Lung (tissue), 12 donors: ENCODE measurements around the gene TTC31. TPM values are rescaled to one million over a fixed set of nuclear protein-coding genes. Genes with fewer than 3 reads are reported as not detected.

ENCODE experiments used
- ATAC-seq: fragments of 200-7000 bp; cut with Tn5 transposase; one replicate; pipeline ENCODE4 v1.9.1; 2020; ENCODE audit warnings: moderate number of reproducible peaks; ENCODE audit not compliant: insufficient read depth, low FRiP score
- DNase-seq, 3 donors: peaks; one replicate each; pipeline ENCODE4 v3.0.0-alpha.2; 2013 to 2017
- H3K27ac ChIP-seq, 2 donors: one replicate each; pipeline ENCODE4 v1.5.1; 2013; ENCODE audit warnings: mild to moderate bottlenecking in 2 of 2, moderate library complexity in 2 of 2, control low read depth in 1 of 2, inconsistent platforms in 1 of 2, low read depth in 1 of 2, low read length in 1 of 2
- H3K27me3 ChIP-seq, 3 donors: one replicate each; pipeline ENCODE4 v1.5.1; 2013; ENCODE audit warnings: low read length in 2 of 3; ENCODE audit not compliant: control insufficient read depth in 3 of 3, insufficient read depth in 3 of 3
- H3K36me3 ChIP-seq, 4 donors: one replicate each; pipeline ENCODE4 v1.5.1; 2013; ENCODE audit warnings: low read length in 4 of 4, mild to moderate bottlenecking in 1 of 4, moderate library complexity in 1 of 4; ENCODE audit not compliant: control insufficient read depth in 4 of 4, insufficient read depth in 4 of 4
- H3K4me1 ChIP-seq, 5 donors: one replicate each; pipeline ENCODE4 v1.5.1; 2013; ENCODE audit warnings: low read length in 5 of 5, mild to moderate bottlenecking in 2 of 5, moderate library complexity in 1 of 5; ENCODE audit not compliant: control insufficient read depth in 5 of 5, insufficient read depth in 5 of 5
- H3K4me3 ChIP-seq: one replicate; pipeline ENCODE4 v1.5.1; 2013; ENCODE audit warnings: mild to moderate bottlenecking, control low read depth, moderate library complexity
- H3K9ac ChIP-seq, 2 donors: one replicate each; pipeline ENCODE4 v1.5.1; 2013; ENCODE audit warnings: low read length in 2 of 2, control low read depth in 1 of 2; ENCODE audit not compliant: insufficient read depth in 1 of 2
- H3K9me3 ChIP-seq, 4 donors: one replicate each; pipeline ENCODE4 v1.5.1; 2013; ENCODE audit warnings: low read length in 3 of 4, mild to moderate bottlenecking in 1 of 4, moderate library complexity in 1 of 4; ENCODE audit not compliant: control insufficient read depth in 4 of 4, insufficient read depth in 3 of 4
- WGBS, 2 donors: extraction: QIAGEN DNeasy Blood & Tissue Kit; methylation state at CpG; one replicate each; pipeline ENCODE4 v1.1.7; 2013; 5-methylcytosine and 5-hydroxymethylcytosine counted together
- polyA plus RNA-seq, 2 donors: library from polyadenylated mRNA; stranded (reverse); fragments of 200-250 nt; gene quantifications; one replicate each; pipeline ENCODE4 v1.2.1, GENCODE V29; 2013
- total RNA-seq, 2 donors: library from RNA; depleted of rRNA in 1 of 2; stranded (reverse); fragments of >200 nt in 1 of 2; gene quantifications; one replicate each; pipeline ENCODE4 v1.2.1, GENCODE V29; 2014 to 2021
- TF ChIP-seq, protein P1 (sequence below): IDR thresholded peaks from 2 replicates; pipeline ENCODE4 v1.5.1; 2012; ENCODE audit warnings: mild to moderate bottlenecking; ENCODE audit errors: control extremely low read depth, extremely low read depth
- donor health status: control.
- donor health status: control.
- donor health status: Bipolar disorder and iron deficiency.
- donor health status: healthy.
- donor health status: DM: yes; HTN: yes; CAD: no.

TTC31 gene
- total and polyA plus RNA-seq, 4 donors, result 13.7 to 23.7 (median 20.0) TPM

DNA sequence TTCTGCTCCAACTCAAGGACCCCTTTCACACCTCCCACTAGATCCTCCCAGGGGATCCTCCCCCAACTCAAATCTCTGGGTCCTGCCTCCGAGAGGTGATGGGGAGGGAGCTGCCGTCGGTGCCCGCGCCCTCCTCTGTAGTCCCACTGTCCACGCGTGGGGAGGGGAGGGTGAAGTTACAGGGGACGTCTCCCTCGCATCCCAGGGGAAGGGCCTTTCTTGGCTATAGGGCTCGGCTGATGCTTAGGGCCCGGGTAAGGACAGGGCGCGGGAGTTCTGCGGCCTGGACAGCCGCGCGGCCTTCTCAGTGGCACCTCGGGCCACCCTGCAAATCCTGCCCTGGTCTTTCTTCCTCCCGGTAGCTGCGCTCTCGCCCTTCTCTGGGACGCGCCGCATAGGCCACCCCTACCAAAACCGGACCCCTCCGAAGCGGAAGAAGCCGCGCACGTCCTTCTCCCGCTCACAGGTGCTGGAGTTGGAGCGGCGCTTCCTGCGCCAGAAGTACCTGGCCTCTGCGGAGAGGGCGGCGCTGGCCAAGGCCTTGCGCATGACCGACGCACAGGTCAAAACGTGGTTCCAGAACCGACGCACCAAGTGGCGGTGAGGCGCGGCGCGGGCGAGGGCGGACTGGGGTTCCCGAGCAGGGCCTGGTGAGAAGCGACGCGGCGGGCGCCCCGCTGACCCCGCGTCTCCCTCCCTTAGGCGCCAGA lies 32.5 kb downstream of the TTC31 start:
- peaks cover 0 to 21% (median 0%) of the 10 kb centered on the region in 5 donors for H3K4me1 ChIP-seq
- WGBS, 2 donors, result 4 to 6% methylated on average over 51 to 60 of the region's 60 CpGs
- no peak for DNase-seq
- no peak overlapping the region for H3K4me3 ChIP-seq
- H3K27ac ChIP-seq, result no peak overlapping the region
- H3K9me3 ChIP-seq, result peaks cover 0 to 14% (median 0%) of the 10 kb centered on the region in 4 donors
- no peak overlapping the region for H3K9ac ChIP-seq
- H3K36me3 ChIP-seq, result no peaks in the 10 kb centered on the region
- TF ChIP-seq, protein P1, sequence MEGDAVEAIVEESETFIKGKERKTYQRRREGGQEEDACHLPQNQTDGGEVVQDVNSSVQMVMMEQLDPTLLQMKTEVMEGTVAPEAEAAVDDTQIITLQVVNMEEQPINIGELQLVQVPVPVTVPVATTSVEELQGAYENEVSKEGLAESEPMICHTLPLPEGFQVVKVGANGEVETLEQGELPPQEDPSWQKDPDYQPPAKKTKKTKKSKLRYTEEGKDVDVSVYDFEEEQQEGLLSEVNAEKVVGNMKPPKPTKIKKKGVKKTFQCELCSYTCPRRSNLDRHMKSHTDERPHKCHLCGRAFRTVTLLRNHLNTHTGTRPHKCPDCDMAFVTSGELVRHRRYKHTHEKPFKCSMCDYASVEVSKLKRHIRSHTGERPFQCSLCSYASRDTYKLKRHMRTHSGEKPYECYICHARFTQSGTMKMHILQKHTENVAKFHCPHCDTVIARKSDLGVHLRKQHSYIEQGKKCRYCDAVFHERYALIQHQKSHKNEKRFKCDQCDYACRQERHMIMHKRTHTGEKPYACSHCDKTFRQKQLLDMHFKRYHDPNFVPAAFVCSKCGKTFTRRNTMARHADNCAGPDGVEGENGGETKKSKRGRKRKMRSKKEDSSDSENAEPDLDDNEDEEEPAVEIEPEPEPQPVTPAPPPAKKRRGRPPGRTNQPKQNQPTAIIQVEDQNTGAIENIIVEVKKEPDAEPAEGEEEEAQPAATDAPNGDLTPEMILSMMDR, result no peak
- peaks cover 9 to 84% (median 82%) of the 10 kb centered on the region in 3 donors for H3K27me3 ChIP-seq
- peak; percentile 17 for ATAC-seq

DNA sequence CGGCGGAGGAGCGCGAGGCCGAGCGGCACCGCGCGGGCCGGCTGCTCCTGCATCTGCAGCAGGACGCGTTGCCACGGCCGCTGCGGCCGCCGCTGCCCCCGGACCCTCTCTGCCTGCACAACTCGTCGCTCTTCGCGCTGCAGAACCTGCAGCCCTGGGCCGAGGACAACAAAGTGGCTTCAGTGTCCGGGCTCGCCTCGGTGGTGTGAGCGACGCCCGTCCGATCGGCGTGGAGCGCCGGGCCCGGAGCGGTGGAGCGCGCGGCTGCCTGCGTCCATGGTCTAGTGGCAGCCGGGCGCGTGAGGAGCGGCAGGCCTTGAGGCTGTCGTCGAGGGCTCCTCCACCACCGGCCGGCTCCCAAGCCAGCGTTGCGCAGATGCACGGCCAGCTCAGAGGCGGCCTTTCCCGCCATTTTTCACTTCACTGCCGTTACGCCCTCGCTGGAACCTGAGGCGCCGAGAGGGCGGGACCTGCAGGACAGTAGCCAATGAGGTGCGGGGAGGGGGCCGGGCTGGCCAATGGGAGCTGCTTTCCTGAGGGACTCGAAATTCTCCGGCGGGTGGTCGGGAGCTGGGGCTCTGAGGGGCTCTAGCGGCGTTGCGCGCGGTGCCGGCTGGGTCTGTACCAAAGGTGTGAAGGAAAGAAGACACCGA lies 33.2 kb downstream of the TTC31 start:
- peaks cover 9 to 82% (median 76%) of the 10 kb centered on the region in 3 donors for H3K27me3 ChIP-seq
- H3K9me3 ChIP-seq, result peaks cover 0 to 14% (median 0%) of the 10 kb centered on the region in 4 donors
- H3K4me1 ChIP-seq, result peaks cover 0 to 21% (median 0%) of the 10 kb centered on the region in 5 donors
- no peaks in the 10 kb centered on the region for H3K36me3 ChIP-seq
- peak overlapping the region; percentile 11 for H3K4me3 ChIP-seq
- 2 to 5% methylated on average over 60 to 72 of the region's 72 CpGs for WGBS, 2 donors
- no peak for ATAC-seq
- H3K9ac ChIP-seq, result no peak overlapping the region
- DNase-seq, result peak; percentile 63 to 80 (median 67)
- TF ChIP-seq, protein P1, result no peak
- H3K27ac ChIP-seq, result no peak overlapping the region

DNA sequence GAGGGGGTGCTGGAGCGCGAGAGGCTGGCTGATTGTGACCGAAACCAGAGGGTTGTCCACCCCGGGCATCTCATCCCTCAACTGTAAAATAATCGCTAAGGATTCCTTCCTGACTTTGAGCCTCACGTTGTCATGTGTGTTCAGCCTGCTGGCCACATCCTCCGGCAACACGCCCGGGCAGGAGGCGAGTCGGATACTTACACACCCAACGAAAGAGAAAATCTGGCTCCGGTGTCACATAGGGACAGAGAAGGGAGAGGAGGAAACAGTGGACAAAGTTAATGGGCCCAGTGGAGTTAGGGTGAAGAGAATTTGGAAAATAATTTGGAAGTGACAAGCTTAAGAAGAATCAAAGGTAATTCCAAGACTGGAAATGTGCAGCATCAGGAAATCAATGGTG lies 33.8 kb downstream of the TTC31 start:
- H3K4me1 ChIP-seq, result peaks cover 0 to 21% (median 0%) of the 10 kb centered on the region in 5 donors
- H3K27me3 ChIP-seq, result peaks cover 9 to 76% (median 70%) of the 10 kb centered on the region in 3 donors
- H3K9me3 ChIP-seq, result peaks cover 0 to 14% (median 0%) of the 10 kb centered on the region in 4 donors
- H3K4me3 ChIP-seq, result no peak overlapping the region
- H3K9ac ChIP-seq, result no peak overlapping the region
- 67 to 68% methylated on average over 13 of the region's 13 CpGs for WGBS, 2 donors
- H3K27ac ChIP-seq, result no peak overlapping the region
- H3K36me3 ChIP-seq, result no peaks in the 10 kb centered on the region
- ATAC-seq, result no peak
- DNase-seq, result no peak
- TF ChIP-seq, protein P1, result no peak
